ENCODE data around the gene MED9. TPM values are rescaled to one million over a fixed set of nuclear protein-coding genes. Genes with fewer than 3 reads are reported as not detected.
"Not testable (repeated sequence)": the region's sequence is repeated elsewhere in the genome, so short reads cannot be mapped to it uniquely, and the experiment has no call there.

The MED9 gene
- total RNA-seq, 1 donor = 27.0 TPM

DNA sequence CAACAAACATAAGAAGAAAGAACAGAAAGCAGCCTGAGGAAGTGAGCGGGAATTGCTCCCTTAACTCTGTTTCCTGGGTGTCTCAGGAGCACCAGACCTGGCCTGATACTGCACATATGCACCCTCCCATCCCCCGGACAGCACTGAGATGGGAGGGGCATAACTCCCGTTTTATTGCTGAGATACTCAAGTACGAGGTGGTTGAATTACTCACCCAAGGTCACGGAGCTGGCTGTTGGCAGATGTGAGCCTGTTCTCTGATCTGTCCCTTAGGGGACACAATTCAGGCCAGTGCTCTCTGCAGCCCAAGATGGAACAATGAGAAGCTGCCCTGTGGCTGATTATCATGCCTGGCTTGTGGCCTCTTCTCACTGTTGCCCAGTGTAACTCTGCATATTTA lies 9.1 kb upstream of the MED9 start:
- H3K4me3 ChIP-seq (ENCODE audit: low read length) = no peak overlapping the region
- no peaks in the 10 kb centered on the region for H3K9me3 ChIP-seq (ENCODE audit: low read depth, low read length)
- H3K27me3 ChIP-seq (ENCODE audit: insufficient read depth, low read length) = no peaks in the 10 kb centered on the region
- H3K4me1 ChIP-seq (ENCODE audit: insufficient read depth, low read length) = no peaks in the 10 kb centered on the region

DNA sequence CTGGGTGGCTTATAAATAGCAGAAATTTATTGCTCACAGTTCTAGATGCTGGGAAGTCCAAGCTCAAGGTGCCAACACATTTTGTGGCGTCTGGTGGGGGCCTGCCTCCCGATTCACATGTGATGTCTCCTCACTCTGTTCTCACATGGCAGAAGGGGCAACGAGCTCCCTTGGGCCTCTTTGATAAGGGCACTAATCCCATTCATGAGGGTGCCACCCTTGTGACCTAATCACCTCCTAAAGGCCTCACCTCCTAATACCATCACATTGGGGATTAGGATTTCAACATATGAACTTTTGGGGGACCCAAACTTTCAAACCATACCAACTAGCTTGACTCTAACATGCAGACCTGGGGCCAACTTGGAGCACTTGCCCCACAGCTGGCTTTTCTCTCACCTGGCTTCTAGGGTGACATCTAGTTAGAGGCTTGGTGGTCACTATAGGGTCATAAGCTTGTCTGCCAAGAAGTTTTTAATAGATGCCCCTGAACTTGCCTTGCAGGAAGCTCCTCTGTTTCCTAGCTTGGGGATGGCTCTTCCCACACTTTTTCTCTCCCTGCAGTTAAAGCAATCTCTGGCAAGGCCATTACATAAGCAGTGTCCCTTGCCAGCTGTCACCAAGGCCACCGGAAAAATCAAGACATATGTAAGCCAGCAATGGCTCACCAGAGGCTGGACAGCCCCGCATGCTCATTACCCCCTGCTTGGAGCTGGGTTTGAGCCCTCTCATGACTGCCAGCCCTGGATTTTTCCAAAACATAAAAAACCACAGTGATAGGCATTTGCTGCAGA lies 8.4 kb upstream of the MED9 start:
- Histone ChIP-seq H3K4me3 (ENCODE audit: low read length) (no peak overlapping the region), H3K9me3 (ENCODE audit: low read depth, low read length) (no peaks in the 10 kb centered on the region), H3K4me1 (ENCODE audit: insufficient read depth, low read length) (no peaks in the 10 kb centered on the region), H3K27me3 (ENCODE audit: insufficient read depth, low read length) (no peaks in the 10 kb centered on the region)

DNA sequence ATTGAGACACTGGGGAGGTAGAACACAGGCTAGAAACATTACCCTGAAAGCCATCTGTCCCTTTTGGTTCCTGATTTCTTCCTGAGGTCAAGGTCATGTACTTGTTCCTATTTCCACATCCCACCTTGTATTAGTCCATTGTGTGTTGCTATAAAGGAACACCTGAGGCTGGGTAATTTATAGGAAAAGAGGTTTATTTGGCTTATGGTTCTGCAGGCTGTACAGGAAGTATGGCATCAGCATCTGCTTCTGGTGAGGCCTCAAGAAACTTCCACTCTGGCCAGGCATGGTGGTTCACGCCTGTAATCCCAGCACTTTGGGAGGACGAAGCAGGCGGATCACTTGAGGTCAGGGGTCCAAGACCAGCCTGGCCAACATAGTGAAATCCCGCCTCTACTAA lies 7.4 kb upstream of the MED9 start:
- Histone ChIP-seq H3K4me1 (ENCODE audit: insufficient read depth, low read length) (no peaks in the 10 kb centered on the region), H3K4me3 (ENCODE audit: low read length) (no peak overlapping the region), H3K27me3 (ENCODE audit: insufficient read depth, low read length) (no peaks in the 10 kb centered on the region), H3K9me3 (ENCODE audit: low read depth, low read length) (no peaks in the 10 kb centered on the region)

DNA sequence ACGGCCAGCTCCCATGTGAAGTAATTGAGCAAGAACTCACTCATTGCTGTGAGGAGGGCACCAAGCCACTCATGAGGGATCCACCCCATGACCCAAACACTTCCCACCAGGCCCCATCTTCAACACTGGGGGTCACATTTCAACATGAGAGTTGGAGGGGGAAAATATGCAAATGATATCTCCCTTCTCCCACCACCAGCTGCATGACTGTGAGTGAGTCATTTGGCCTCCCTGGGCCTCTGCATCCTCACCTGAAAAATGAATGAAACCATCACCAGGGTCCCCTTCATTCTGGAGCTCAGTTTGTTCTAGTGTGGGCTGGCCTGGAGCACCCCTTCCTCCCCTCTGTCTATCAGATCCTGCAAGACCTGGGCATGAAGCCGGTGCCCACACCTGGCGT lies 6.8 kb upstream of the MED9 start:
- H3K27me3 ChIP-seq (ENCODE audit: insufficient read depth, low read length) = no peaks in the 10 kb centered on the region
- H3K9me3 ChIP-seq (ENCODE audit: low read depth, low read length) = no peaks in the 10 kb centered on the region
- no peaks in the 10 kb centered on the region for H3K4me1 ChIP-seq (ENCODE audit: insufficient read depth, low read length)
- no peak overlapping the region for H3K4me3 ChIP-seq (ENCODE audit: low read length)

DNA sequence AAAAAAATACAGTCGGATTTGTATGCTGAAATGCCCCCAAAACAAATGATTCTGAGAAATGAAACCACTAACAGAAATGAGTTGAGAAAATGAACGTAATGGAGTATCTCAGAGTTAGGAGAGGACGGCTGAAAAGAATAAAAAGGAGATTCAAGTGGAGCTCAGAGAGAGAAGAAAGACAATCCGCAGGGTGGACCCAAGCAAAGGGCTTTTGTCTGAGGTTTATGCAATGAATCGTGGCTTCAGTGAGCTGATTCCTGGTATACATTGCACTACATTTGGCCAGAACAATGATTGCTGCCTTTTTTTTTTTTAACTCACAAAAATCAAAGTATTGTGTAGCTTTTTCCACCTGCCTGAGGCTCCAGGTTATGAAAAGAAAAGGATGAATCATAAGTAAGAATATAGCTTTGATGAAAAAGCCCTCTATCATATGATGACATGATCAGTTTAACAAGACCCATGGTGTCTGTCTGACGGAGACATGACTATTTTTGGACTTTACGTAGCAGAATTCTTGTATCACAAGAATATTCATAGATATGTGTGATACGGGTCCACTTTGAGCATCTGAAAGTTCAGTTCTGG lies 4.4 kb upstream of the MED9 start:
- Histone ChIP-seq H3K4me1 (ENCODE audit: insufficient read depth, low read length) (peaks cover 5% of the 10 kb centered on the region), H3K4me3 (ENCODE audit: low read length) (no peak overlapping the region), H3K9me3 (ENCODE audit: low read depth, low read length) (no peaks in the 10 kb centered on the region), H3K27me3 (ENCODE audit: insufficient read depth, low read length) (no peaks in the 10 kb centered on the region)

DNA sequence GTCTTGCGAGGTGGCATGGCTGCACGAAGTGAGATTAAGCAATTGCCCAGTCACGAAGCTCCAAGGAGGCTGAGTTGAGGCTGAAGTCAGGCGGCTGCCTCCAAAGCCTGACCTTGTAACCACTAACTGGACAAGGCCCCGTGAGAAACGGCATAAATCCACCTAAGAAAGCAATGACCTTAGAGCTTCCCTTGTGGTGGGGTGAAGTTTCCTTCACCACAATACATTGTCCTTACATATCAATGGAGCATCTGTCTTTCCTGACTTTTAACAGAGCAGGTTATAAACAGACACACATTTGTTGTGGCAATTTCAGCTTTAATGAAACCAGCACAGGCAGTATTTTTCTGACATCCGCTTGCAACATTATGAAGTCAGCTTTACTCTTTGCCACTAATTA lies 2.5 kb upstream of the MED9 start:
- no peaks in the 10 kb centered on the region for H3K27me3 ChIP-seq (ENCODE audit: insufficient read depth, low read length)
- no peaks in the 10 kb centered on the region for H3K9me3 ChIP-seq (ENCODE audit: low read depth, low read length)
- H3K4me3 ChIP-seq (ENCODE audit: low read length) = no peak overlapping the region
- H3K4me1 ChIP-seq (ENCODE audit: insufficient read depth, low read length) = peaks cover 15% of the 10 kb centered on the region

DNA sequence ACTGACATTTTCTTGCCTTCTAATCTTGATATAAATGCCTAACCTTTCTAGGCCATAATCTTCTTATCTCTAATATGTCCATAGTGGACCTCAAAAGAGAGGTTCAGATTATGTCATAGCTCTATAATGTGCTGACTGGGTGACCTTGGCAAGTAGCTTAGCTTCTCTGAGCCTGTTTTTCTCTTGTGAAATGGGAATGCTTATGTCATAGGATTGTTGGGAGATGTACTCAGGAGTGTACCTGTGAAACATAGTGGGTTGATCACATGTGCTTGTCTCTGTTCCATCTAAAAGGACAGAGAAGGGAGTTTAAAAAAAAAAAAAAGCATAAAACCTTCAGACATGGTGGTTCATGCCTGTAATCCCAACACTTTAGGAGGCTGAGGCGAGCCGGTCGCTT lies 2.4 kb downstream of the MED9 start:
- no peaks in the 10 kb centered on the region for H3K27me3 ChIP-seq (ENCODE audit: insufficient read depth, low read length)
- no peak overlapping the region for H3K4me3 ChIP-seq (ENCODE audit: low read length)
- H3K4me1 ChIP-seq (ENCODE audit: insufficient read depth, low read length) = peaks cover 23% of the 10 kb centered on the region
- H3K9me3 ChIP-seq (ENCODE audit: low read depth, low read length) = no peaks in the 10 kb centered on the region

DNA sequence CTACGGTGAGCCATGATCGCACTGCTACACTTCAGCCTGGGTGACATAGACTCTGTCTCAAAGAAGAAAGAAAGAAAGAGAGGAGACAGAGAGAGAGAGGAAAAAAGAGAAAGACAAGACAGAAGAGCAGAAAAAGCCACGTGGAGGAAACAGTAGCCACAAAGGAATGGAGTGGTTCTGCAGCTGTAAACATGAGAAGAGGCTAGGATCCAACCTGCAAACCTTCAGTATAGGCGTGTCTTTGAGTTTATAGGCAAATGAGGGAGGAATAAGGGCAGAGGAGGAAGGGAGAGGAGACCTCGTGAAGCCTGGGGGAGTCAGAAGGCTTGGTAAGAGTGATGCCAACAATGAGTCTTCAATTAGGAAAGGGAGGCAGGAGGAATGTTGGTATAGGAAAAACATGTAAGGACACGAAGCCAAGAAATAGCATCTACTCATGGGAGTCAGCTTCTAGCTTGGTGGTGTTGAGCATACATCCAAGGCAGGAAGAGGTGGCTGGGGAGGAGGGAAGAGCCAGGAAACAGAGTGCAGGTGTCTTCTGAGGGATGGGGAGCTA lies 3.9 kb downstream of the MED9 start:
- H3K9me3 ChIP-seq (ENCODE audit: low read depth, low read length) = no peaks in the 10 kb centered on the region
- peaks cover 25% of the 10 kb centered on the region for H3K4me1 ChIP-seq (ENCODE audit: insufficient read depth, low read length)
- H3K4me3 ChIP-seq (ENCODE audit: low read length) = no peak overlapping the region
- H3K27me3 ChIP-seq (ENCODE audit: insufficient read depth, low read length) = no peaks in the 10 kb centered on the region

DNA sequence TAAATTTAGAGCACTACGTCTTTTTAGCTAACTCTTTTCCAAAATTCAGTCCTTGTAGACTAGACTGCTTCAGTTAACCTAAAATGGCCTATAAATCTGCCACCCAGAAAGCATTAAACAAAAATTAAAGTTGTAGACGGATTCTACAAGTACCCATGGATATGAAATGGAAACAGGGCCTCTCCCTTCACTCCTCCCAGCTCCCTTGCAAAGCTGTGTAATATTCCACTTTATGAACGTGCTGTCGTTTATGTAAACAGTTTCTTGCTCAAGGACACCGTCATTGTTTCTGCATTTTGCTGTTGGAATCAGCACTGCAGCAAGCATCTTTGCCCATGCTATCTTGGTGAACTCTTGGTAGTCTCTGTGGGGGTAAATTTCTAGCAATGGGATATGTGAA lies 5.1 kb downstream of the MED9 start:
- Histone ChIP-seq H3K27me3 (ENCODE audit: insufficient read depth, low read length) (no peaks in the 10 kb centered on the region), H3K4me3 (ENCODE audit: low read length) (no peak overlapping the region), H3K4me1 (ENCODE audit: insufficient read depth, low read length) (peaks cover 25% of the 10 kb centered on the region), H3K9me3 (ENCODE audit: low read depth, low read length) (no peaks in the 10 kb centered on the region)

DNA sequence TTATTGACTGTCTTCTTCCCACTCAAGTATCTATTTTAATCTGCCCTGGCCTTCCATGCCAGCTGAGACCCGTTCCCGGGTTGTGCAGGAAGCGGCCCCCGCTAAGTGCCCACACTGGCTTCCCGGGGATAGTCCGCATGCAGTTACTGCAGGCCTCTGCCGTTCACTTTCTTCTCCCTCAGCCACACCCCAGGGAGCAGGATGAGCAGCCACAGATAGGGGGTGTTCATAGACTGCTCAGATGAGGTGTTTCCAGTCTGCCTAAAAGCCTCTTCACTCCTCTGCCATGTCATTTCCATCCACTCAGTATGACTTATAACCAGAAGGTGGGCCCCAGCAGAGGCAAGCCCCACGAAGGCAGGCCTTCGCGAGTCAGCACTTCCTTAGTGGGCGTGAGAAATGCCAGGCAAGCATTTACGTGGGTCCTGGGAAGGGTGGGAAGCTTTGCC lies 7.7 kb downstream of the MED9 start:
- peaks cover 10% of the 10 kb centered on the region for H3K4me1 ChIP-seq (ENCODE audit: insufficient read depth, low read length)
- no peak overlapping the region for H3K4me3 ChIP-seq (ENCODE audit: low read length)
- H3K27me3 ChIP-seq (ENCODE audit: insufficient read depth, low read length) = no peaks in the 10 kb centered on the region
- H3K9me3 ChIP-seq (ENCODE audit: low read depth, low read length) = no peaks in the 10 kb centered on the region

DNA sequence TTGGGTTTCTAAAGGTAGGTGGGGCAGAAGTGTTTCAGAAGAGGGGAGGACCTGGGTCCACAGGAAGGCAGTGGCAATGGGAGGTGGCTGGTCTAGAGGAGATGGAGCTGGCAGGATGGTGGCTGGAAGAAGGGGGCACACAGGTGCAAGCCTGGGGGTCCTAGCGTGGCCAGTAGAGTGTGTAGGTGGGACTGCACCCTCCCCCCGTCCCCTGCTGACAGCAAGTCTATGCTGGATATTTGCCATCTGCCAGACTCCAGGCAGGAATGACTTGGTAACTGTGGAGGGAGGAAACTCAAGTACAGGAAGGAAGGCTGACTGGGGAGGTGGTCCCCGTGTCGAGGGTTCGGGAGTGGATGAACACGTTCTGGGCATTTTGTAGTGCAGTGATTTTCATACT lies 8.6 kb downstream of the MED9 start:
- H3K4me1 ChIP-seq (ENCODE audit: insufficient read depth, low read length) = peaks cover 4% of the 10 kb centered on the region
- H3K27me3 ChIP-seq (ENCODE audit: insufficient read depth, low read length) = no peaks in the 10 kb centered on the region
- no peaks in the 10 kb centered on the region for H3K9me3 ChIP-seq (ENCODE audit: low read depth, low read length)
- H3K4me3 ChIP-seq (ENCODE audit: low read length) = no peak overlapping the region

DNA sequence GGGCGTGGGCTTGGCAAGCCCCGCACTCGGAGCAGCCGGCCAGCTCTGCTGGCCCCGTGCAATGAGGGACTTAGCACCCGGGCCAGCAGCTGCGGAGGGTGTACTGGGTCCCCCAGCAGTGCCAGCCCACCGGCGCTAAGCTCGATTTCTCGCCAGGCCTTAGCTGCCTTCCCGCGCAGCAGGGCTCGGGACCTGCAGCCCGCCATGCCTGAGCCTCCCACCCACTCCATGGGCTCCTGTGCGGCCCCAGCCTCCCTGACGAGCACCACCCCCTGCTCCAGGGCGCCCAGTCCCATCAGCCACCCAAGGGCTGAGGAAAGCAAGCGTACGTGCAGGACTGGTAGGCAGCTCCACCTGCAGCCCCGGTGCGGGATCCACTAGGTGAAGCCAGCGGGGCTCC lies 9.6 kb downstream of the MED9 start:
- not testable (repeated sequence) for H3K27me3 ChIP-seq (ENCODE audit: insufficient read depth, low read length); H3K4me1 ChIP-seq (ENCODE audit: insufficient read depth, low read length); H3K4me3 ChIP-seq (ENCODE audit: low read length); H3K9me3 ChIP-seq (ENCODE audit: low read depth, low read length)

DNA sequence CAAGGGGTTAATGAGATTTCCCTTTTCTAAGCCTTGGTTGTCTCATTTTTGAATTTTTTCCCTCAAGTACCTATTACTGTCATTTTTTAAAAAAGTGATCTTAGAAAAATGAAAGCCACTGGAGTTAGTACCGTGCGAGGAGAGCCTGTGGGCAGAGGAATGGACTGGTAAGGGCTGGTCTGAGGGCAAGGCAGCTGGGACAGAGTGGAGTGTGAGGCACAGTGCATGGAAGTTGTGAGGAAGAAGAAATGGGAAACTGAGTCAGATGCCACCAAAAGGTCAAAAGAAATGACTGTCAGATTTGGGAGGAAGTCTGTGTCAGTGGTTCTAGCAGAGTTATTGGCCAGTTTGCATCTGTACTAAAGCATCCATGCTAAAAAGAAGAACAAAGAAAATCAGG lies 11.2 kb downstream of the MED9 start:
- peaks cover 4% of the 10 kb centered on the region for H3K4me1 ChIP-seq (ENCODE audit: insufficient read depth, low read length)
- no peak overlapping the region for H3K4me3 ChIP-seq (ENCODE audit: low read length)
- no peaks in the 10 kb centered on the region for H3K27me3 ChIP-seq (ENCODE audit: insufficient read depth, low read length)
- H3K9me3 ChIP-seq (ENCODE audit: low read depth, low read length) = no peaks in the 10 kb centered on the region

DNA sequence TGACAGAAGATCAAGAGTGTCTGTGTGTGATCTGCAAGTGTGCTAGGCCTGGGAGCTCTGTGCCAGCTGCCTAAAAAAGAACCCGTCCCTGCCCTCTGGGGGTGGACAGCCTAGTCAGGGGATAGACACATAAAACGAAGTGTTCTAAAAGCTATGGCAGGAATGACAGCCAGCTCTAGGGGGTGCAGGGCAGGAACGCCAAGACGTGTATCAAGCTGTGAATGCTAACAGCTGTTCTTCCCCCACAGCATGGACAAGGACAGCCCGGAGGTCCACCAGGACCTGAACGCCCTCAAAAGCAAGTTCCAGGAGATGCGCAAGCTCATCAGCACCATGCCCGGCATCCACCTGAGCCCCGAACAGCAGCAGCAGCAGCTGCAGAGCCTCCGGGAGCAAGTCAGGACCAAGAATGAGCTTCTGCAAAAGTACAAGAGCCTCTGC lies 14.3 kb downstream of the MED9 start:
- H3K27me3 ChIP-seq (ENCODE audit: insufficient read depth, low read length) = peaks cover 14% of the 10 kb centered on the region
- H3K4me3 ChIP-seq (ENCODE audit: low read length) = no peak overlapping the region
- peaks cover 13% of the 10 kb centered on the region for H3K4me1 ChIP-seq (ENCODE audit: insufficient read depth, low read length)
- no peaks in the 10 kb centered on the region for H3K9me3 ChIP-seq (ENCODE audit: low read depth, low read length)

DNA sequence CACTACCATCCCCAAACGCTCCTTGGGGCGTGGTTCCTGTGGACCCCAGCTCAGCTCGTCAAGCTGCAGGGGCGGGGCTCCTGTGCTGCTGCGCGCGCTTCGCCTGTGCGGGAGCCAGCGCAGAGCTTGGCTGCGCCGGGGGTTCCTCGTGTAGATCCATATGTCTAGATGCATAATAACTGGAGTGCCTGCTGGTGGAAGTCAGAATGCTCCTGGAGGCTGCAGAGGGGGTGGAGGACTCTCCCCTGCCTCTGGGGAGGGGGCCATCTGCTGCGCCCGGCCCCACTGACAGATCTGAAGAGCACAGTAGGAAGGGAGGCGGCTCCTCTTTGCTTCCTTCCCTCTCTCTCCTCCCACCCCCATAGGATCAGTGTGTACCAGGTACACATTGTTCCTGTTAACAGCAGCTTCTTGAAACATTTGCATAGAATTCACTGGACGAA lies 14.8 kb downstream of the MED9 start:
- Histone ChIP-seq H3K9me3 (ENCODE audit: low read depth, low read length) (no peaks in the 10 kb centered on the region), H3K27me3 (ENCODE audit: insufficient read depth, low read length) (peaks cover 14% of the 10 kb centered on the region), H3K4me1 (ENCODE audit: insufficient read depth, low read length) (peaks cover 16% of the 10 kb centered on the region), H3K4me3 (ENCODE audit: low read length) (no peak overlapping the region)

DNA sequence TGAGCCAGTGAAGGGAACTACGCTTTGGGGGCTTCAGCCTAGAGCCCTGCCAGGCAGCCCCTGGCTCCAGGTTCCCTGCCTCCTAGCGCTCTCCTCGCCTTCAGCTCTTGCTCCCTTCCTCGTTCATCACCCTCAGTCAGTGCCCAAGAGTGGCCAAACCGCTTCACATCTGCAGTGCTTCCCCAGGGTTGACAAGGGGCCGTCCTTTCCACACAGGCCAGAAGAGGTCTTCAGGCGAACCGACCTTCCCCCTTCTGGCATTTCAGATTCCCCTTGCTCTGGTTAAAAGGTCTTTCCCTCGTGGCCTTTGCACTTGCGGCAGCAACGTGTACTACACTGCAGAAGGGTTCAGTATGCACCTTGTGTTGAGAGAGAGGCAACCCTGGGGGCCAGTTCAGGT lies 15.3 kb downstream of the MED9 start:
- Histone ChIP-seq H3K4me1 (ENCODE audit: insufficient read depth, low read length) (peaks cover 19% of the 10 kb centered on the region), H3K9me3 (ENCODE audit: low read depth, low read length) (no peaks in the 10 kb centered on the region), H3K27me3 (ENCODE audit: insufficient read depth, low read length) (peaks cover 14% of the 10 kb centered on the region), H3K4me3 (ENCODE audit: low read length) (no peak overlapping the region)
